Endothelial cell of umbilical vein (primary cell): ENCODE data around the gene AGBL4. TPM values are rescaled to one million over a fixed set of nuclear protein-coding genes. Genes with fewer than 3 reads are reported as not detected.

ENCODE experiments used
- BruUV-seq: library from RNA; stranded (reverse); fragments of 400-500 nt; replicated peaks from 2 replicates; lab custom pipeline; 2021; lab: Mats Ljungman, UMichigan
- CTCF ChIA-PET: fragments of 300-600, 350-600 bp; sonication (Branson Sonifier 250); formaldehyde crosslinking; loops from one replicate; lab custom pipeline; 2021; ENCODE audit warnings: antibody characterized with exemption, inconsistent platforms; lab: Charles Lee
- POLR2A ChIA-PET: fragments of 300-600, 350-600 bp; sonication (Branson Sonifier 250); formaldehyde crosslinking; loops from one replicate; lab custom pipeline; 2021; ENCODE audit warnings: antibody characterized with exemption, inconsistent platforms; lab: Charles Lee
- DNase-seq: peaks from one replicate; pipeline ENCODE4 v3.0.0-alpha.2; 2011; ENCODE audit warnings: low read depth, low spot score
- FAIRE-seq: peaks from 2 replicates; lab custom pipeline; 2011; peaks lifted over from hg19 to GRCh38; lab: Jason Lieb, UNC
- H2AFZ ChIP-seq: 2 replicates; pipeline ENCODE4 v1.6.0; 2012; ENCODE audit warnings: low read depth, low read length, control low read depth, inconsistent platforms
- H3K27ac ChIP-seq: 2 replicates; pipeline ENCODE4 v1.5.1; 2011; ENCODE audit warnings: low read depth, mild to moderate bottlenecking, control low read depth, low read length, moderate library complexity; ENCODE audit not compliant: insufficient read depth
- H3K27me3 ChIP-seq, 2 experiments: 2 replicates each; pipeline versions ENCODE4 v1.6.0 to v1.6.1; 2011; ENCODE audit warnings: low read length in 2 of 2, mixed read lengths in 1 of 2; ENCODE audit not compliant: control insufficient read depth in 2 of 2, insufficient read depth in 2 of 2
- H3K36me3 ChIP-seq, 2 experiments: 2 replicates in 1 of 2; 3 replicates in 1 of 2; pipeline ENCODE4 v1.5.1; 2011; ENCODE audit warnings: low read length in 2 of 2, mild to moderate bottlenecking in 1 of 2, moderate library complexity in 1 of 2; ENCODE audit not compliant: control insufficient read depth in 2 of 2, insufficient read depth in 2 of 2; ENCODE audit errors: extremely low read depth in 1 of 2
- H3K4me1 ChIP-seq: 3 replicates; pipeline ENCODE4 v1.5.1; 2011; ENCODE audit warnings: mild to moderate bottlenecking, low read length; ENCODE audit not compliant: control insufficient read depth, insufficient read depth; ENCODE audit errors: extremely low read depth
- H3K4me2 ChIP-seq: 2 replicates; pipeline ENCODE4 v1.6.1; 2011; ENCODE audit warnings: low read length, control low read depth, mixed read lengths; ENCODE audit not compliant: insufficient read depth
- H3K4me3 ChIP-seq, 3 experiments: fragments of 200-600 bp in 1 of 3; sonication (generic), shearing (Covaris generic) in 1 of 3; replicated peaks in 1 of 3; 2 replicates each; pipeline ENCODE4 v1.5.1; 2011 to 2016; ENCODE audit warnings: control low read depth in 3 of 3, low read length in 3 of 3, mild to moderate bottlenecking in 2 of 3, inconsistent platforms in 1 of 3, low read depth in 1 of 3, moderate library complexity in 1 of 3; ENCODE audit not compliant: insufficient read depth in 1 of 3
- H3K79me2 ChIP-seq: 2 replicates; pipeline ENCODE4 v1.6.0; 2012; ENCODE audit warnings: low read length, inconsistent platforms; ENCODE audit not compliant: control insufficient read depth, insufficient read depth
- H3K9ac ChIP-seq: replicated peaks from 2 replicates; pipeline ENCODE3; 2011; ENCODE audit warnings: low read length, control low read depth; ENCODE audit not compliant: insufficient read depth; ENCODE audit errors: extremely low read depth
- H3K9me1 ChIP-seq: replicated peaks from 3 replicates; pipeline ENCODE4 v1.6.0; 2011; ENCODE audit warnings: mild to moderate bottlenecking, low read length; ENCODE audit not compliant: control insufficient read depth, insufficient read depth; ENCODE audit errors: extremely low read depth
- H3K9me3 ChIP-seq: replicated peaks from 2 replicates; pipeline ENCODE4 v1.5.1; 2012; ENCODE audit warnings: low read length, inconsistent platforms; ENCODE audit not compliant: control insufficient read depth, insufficient read depth
- H4K20me1 ChIP-seq: replicated peaks from 2 replicates; pipeline ENCODE3; 2011; ENCODE audit warnings: mild to moderate bottlenecking, low read length; ENCODE audit not compliant: control insufficient read depth, insufficient read depth; ENCODE audit errors: extremely low read depth
- EZH2 ChIP-seq: IDR thresholded peaks from 2 replicates; pipeline ENCODE4 v1.6.1; 2012; ENCODE audit warnings: borderline replicate concordance, low read depth, mild to moderate bottlenecking, moderate library complexity, low read length, inconsistent platforms; ENCODE audit not compliant: severe bottlenecking
- FOS ChIP-seq: IDR thresholded peaks from 2 replicates; pipeline ENCODE4 v1.6.1; 2011; ENCODE audit warnings: mild to moderate bottlenecking, low read length, moderate library complexity, borderline replicate concordance; ENCODE audit not compliant: insufficient read depth
- GATA2 ChIP-seq: IDR thresholded peaks from 2 replicates; pipeline ENCODE4 v1.7.0; 2011; ENCODE audit warnings: low read depth, mild to moderate bottlenecking, moderate library complexity, mixed read lengths, low read length; ENCODE audit not compliant: insufficient read length, insufficient read depth
- JUN ChIP-seq: IDR thresholded peaks from 2 replicates; pipeline ENCODE4 v1.6.1; 2011; ENCODE audit warnings: borderline replicate concordance, low read depth; ENCODE audit not compliant: insufficient read length, insufficient read depth
- MAX ChIP-seq: IDR thresholded peaks from 2 replicates; pipeline ENCODE4 v1.6.1; 2011; ENCODE audit not compliant: insufficient read depth, insufficient read length
- MYC ChIP-seq: IDR thresholded peaks from one replicate; pipeline ENCODE4 v1.6.1; 2011; ENCODE audit warnings: mild to moderate bottlenecking, low read depth, low read length
- POLR2A ChIP-seq: IDR thresholded peaks from 2 replicates; pipeline ENCODE4 v1.6.1; 2012; ENCODE audit warnings: low read depth, mild to moderate bottlenecking, control low read depth, low read length
- POLR2AphosphoS5 ChIP-seq: IDR thresholded peaks from 2 replicates; pipeline ENCODE4 v1.6.1; 2012; ENCODE audit warnings: low read depth, mild to moderate bottlenecking, control low read depth, low read length, moderate library complexity; ENCODE audit not compliant: insufficient read depth
- dilution Hi-C: fragments of 300-500 bp; cut with MboI; formaldehyde crosslinking; loops from one replicate; pipeline ENCODE4 v1.15.0; 2019; ENCODE audit warnings: low sequenced_read_pairs; ENCODE audit not compliant: extremely low pct_ligation_motif_present
- intact Hi-C: fragments of 100-400 bp; cut with micrococcal nuclease; formaldehyde crosslinking; loops from one replicate; pipeline ENCODE4 v1.10.0; 2022
- polyA plus RNA-seq, 4 experiments: library from polyadenylated mRNA; depleted of rRNA in 3 of 4; stranded (reverse) in 3 of 4; unstranded in 1 of 4; fragments of >200 nt; gene quantifications; 2 replicates each; pipeline versions ENCODE4 v1.2.1 to v1.2.3, GENCODE V29; 2011 to 2012; ENCODE audit warnings: missing spikeins in 1 of 4
- total RNA-seq: library from RNA; stranded (reverse); gene quantifications from 2 replicates; pipeline ENCODE4 v1.2.3, GENCODE V29; 2021
- TF ChIP-seq, protein P1 (sequence below), 2 donors: IDR thresholded peaks; 1 replicate in 1 of 2; 2 replicates in 1 of 2; pipeline ENCODE4 v1.5.1; 2011; ENCODE audit warnings: low read length in 2 of 2, mild to moderate bottlenecking in 2 of 2, moderate library complexity in 2 of 2, control low read depth in 1 of 2, inconsistent platforms in 1 of 2, low read depth in 1 of 2; ENCODE audit not compliant: insufficient read depth in 1 of 2; ENCODE audit errors: extremely low read depth in 1 of 2

The AGBL4 gene
- total and polyA plus RNA-seq, 2 donors (not counting 3 experiments of a cell fraction or from before 2014, with no cell fraction given), result not detected

DNA sequence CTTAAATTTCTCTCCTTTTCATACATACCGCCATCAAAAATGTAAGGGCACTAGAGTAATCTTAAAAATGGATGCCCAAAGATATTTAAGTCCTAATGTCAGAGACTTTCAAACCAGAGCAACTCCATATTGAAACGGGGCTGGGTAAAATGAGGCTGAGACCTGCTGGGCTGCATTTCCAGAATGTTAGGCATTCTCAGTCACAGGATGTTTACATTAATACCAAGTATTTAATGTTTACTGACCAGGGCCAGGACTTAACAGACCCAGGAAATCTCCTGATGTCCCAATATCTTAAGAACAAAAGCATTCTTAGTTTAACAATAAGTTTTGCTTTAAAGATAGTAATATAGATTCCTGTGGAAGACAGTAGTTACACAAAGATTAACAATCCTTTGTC lies 683.2 kb downstream of the AGBL4 start:
- Histone ChIP-seq H3K36me3 (no peaks in the 10 kb centered on the region), H3K79me2 (no peaks in the 10 kb centered on the region), H3K4me3 (no peak overlapping the region), H3K9ac (no peak overlapping the region), H3K9me1 (no peaks in the 10 kb centered on the region), H3K27ac (no peak overlapping the region), H3K27me3 (no peaks in the 10 kb centered on the region), H3K4me2 (no peak overlapping the region), H3K4me1 (no peaks in the 10 kb centered on the region), H4K20me1 (no peaks in the 10 kb centered on the region), H2AFZ (no peak overlapping the region), H3K9me3 (peaks cover 3% of the 10 kb centered on the region)
- intact Hi-C loops (no loop called here), dilution Hi-C loops (no loop called here)
- TF ChIP-seq FOS (no peak), POLR2AphosphoS5 (no peak), GATA2 (no peak), JUN (no peak), POLR2A (no peak), MYC (no peak), EZH2 (no peak), MAX (no peak)
- TF ChIP-seq, protein P1, sequence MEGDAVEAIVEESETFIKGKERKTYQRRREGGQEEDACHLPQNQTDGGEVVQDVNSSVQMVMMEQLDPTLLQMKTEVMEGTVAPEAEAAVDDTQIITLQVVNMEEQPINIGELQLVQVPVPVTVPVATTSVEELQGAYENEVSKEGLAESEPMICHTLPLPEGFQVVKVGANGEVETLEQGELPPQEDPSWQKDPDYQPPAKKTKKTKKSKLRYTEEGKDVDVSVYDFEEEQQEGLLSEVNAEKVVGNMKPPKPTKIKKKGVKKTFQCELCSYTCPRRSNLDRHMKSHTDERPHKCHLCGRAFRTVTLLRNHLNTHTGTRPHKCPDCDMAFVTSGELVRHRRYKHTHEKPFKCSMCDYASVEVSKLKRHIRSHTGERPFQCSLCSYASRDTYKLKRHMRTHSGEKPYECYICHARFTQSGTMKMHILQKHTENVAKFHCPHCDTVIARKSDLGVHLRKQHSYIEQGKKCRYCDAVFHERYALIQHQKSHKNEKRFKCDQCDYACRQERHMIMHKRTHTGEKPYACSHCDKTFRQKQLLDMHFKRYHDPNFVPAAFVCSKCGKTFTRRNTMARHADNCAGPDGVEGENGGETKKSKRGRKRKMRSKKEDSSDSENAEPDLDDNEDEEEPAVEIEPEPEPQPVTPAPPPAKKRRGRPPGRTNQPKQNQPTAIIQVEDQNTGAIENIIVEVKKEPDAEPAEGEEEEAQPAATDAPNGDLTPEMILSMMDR (IDR thresholded peaks at IDR 0.05; ENCODE audit: extremely low read depth in 1 of 2, insufficient read depth in 1 of 2, low read depth in 1 of 2, low read length in 2 of 2), result no peak
- no TSS peak for BruUV-seq
- CTCF ChIA-PET, result no interaction called here
- DNase-seq (no peak), FAIRE-seq (no peak)
- POLR2A ChIA-PET, result no interaction called here
